22Rv1 (cell line): ENCODE measurements around the gene KCNH5.

ENCODE experiments used
- ZFX ChIP-seq: fragments of 450-650 bp; IDR thresholded peaks from 2 replicates; pipeline ENCODE4 v1.6.1; 2017; ENCODE audit warnings: antibody characterized with exemption, borderline replicate concordance
- TF ChIP-seq, protein P1 (sequence below): fragments of 450-650 bp; IDR thresholded peaks from 2 replicates; pipeline ENCODE4 v1.5.1; 2017; ENCODE audit warnings: mild to moderate bottlenecking

DNA sequence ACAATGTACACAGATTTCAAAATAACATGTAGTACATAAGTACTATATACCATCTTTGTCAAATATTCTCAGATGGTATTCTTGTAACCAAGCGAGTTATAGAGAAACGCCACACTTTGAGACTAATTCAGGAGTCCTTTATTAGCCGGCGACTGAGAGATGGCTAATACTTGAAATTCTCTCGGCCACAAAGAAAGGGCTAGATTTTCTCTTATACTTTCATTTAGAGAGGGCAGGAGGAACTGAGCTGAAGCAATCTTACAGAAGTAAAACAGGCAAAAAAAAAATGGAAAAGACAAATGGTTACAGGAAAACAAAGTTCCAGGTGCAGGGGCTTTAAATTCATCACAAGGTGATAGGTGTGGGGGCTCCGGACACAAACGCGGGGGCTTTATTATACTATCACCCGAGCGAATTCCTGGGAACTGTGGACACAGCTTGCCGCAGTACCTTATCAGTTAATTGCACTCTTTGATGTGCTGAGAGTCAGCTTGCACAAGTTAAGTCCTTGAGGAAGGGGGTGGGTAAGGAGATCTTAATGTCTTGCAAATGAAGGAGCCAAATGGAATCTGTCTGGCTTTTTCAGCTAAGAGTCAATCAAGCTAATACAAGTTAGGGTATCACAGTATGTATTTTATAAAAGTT lies 382.3 kb downstream of the KCNH5 start:
- TF ChIP-seq, protein P1, sequence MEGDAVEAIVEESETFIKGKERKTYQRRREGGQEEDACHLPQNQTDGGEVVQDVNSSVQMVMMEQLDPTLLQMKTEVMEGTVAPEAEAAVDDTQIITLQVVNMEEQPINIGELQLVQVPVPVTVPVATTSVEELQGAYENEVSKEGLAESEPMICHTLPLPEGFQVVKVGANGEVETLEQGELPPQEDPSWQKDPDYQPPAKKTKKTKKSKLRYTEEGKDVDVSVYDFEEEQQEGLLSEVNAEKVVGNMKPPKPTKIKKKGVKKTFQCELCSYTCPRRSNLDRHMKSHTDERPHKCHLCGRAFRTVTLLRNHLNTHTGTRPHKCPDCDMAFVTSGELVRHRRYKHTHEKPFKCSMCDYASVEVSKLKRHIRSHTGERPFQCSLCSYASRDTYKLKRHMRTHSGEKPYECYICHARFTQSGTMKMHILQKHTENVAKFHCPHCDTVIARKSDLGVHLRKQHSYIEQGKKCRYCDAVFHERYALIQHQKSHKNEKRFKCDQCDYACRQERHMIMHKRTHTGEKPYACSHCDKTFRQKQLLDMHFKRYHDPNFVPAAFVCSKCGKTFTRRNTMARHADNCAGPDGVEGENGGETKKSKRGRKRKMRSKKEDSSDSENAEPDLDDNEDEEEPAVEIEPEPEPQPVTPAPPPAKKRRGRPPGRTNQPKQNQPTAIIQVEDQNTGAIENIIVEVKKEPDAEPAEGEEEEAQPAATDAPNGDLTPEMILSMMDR, result no peak
- no peak for TF ChIP-seq ZFX
